GM18868 (cell line): Measurements from ENCODE around the gene SCAPER.
A peak's percentile ranks its signal among the peaks of the same experiment; 100 is the strongest.

Experiments
- ATAC-seq: cut with Tn5 transposase; IDR thresholded peaks from one replicate; pipeline ENCODE4 v1.9.1; 2021; ENCODE audit warnings: mild to moderate bottlenecking, moderate library complexity; ENCODE audit not compliant: unreplicated experiment

The SCAPER gene

DNA sequence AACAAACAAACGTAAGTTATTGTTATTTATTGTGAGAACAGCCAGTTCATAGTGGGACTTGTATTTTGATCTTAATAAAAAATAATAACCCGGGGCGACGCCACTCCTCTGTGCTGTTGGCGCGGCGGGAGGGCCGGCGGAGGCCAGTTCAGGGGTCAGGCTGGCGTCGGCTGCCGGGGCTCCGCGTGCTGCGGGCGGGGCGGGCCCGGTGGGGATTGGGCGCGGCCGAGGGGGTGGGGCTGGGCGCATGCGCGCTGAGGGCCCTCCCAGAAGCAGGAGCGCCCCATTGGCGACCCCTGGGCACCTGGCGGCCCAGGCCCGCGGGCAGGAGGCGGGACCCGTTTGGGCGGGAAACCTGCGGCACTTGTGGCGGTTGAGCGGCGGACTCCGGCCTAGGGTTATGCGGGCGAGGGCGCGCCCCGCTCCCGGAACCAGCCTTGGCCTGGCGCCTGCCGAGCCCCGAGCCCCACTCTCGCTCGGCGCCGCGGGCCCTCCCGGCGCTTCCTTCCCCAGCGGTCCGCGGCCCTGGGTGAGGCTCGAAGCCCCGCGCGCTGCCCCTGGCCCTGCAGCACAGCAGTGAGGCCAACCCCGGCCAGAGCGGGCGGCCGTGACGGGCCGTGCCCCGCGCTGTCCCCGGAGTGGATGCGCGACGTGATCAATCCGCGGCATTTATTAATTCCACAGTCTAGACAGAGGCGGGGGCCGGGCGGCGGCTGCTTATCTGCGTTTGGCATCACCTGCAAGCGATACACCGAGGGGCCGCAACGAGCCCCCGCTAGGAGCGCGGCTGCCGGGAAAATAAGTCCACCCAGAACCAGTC lies 562.5 kb downstream of the SCAPER start:
- no peak for ATAC-seq

DNA sequence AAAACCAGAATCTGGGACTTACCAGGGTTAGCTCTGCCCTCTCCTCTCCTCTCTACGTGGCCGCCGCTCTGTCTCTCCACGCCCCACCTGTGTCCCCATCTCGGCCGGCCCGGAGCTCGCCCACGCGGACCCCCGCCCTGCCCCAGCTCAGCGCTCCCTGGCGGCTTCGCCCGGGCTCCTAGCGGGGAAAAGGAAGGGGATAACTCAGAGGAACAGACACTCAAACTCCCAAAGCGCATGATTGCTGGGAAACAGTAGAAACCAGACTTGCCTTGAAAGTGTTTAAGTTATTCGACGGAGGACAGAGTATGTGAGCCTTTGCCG lies 563.1 kb downstream of the SCAPER start:
- ATAC-seq = no peak

DNA sequence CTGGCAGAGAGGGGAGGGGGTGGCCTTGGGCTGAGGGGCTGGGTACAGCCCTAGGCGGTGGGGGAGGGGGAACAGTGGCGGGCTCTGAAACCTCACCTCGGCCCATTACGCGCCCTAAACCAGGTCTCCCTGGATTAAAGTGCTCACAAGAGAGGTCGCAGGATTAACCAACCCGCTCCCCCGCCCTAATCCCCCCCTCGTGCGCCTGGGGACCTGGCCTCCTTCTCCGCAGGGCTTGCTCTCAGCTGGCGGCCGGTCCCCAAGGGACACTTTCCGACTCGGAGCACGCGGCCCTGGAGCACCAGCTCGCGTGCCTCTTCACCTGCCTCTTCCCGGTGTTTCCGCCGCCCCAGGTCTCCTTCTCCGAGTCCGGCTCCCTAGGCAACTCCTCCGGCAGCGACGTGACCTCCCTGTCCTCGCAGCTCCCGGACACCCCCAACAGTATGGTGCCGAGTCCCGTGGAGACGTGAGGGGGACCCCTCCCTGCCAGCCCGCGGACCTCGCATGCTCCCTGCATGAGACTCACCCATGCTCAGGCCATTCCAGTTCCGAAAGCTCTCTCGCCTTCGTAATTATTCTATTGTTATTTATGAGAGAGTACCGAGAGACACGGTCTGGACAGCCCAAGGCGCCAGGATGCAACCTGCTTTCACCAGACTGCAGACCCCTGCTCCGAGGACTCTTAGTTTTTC lies 563.6 kb downstream of the SCAPER start:
- no peak for ATAC-seq

DNA sequence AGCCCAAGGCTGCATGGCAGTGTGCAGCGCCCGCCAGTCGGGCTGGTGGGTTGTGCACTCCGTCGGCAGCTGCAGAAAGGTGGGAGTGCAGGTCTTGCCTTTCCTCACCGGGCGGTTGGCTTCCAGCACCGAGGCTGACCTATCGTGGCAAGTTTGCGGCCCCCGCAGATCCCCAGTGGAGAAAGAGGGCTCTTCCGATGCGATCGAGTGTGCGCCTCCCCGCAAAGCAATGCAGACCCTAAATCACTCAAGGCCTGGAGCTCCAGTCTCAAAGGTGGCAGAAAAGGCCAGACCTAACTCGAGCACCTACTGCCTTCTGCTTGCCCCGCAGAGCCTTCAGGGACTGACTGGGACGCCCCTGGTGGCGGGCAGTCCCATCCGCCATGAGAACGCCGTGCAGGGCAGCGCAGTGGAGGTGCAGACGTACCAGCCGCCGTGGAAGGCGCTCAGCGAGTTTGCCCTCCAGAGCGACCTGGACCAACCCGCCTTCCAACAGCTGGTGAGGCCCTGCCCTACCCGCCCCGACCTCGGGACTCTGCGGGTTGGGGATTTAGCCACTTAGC lies 564.3 kb downstream of the SCAPER start:
- no peak for ATAC-seq

DNA sequence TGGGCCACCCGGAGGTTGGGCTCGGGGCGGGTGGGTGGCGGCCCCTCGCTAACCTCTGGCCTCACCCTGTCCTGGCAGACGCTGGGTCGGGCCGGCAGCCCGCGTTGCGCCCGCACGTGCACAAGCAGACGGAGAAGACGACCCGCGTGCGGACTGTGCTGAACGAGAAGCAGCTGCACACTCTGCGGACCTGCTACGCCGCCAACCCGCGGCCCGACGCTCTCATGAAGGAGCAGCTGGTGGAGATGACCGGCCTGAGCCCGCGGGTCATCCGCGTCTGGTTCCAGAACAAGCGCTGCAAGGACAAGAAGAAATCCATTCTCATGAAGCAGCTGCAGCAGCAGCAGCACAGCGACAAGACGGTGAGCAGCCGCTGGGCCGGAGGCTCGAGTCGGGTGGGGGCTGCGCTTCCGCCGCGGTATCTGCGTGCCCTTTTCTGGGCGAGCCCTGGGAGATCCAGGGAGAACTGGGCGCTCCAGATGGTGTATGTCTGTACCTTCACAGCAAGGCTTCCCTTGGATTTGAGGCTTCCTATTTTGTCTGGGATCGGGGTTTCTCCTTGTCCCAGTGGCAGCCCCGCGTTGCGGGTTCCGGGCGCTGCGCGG lies 564.8 kb downstream of the SCAPER start:
- no peak for ATAC-seq

DNA sequence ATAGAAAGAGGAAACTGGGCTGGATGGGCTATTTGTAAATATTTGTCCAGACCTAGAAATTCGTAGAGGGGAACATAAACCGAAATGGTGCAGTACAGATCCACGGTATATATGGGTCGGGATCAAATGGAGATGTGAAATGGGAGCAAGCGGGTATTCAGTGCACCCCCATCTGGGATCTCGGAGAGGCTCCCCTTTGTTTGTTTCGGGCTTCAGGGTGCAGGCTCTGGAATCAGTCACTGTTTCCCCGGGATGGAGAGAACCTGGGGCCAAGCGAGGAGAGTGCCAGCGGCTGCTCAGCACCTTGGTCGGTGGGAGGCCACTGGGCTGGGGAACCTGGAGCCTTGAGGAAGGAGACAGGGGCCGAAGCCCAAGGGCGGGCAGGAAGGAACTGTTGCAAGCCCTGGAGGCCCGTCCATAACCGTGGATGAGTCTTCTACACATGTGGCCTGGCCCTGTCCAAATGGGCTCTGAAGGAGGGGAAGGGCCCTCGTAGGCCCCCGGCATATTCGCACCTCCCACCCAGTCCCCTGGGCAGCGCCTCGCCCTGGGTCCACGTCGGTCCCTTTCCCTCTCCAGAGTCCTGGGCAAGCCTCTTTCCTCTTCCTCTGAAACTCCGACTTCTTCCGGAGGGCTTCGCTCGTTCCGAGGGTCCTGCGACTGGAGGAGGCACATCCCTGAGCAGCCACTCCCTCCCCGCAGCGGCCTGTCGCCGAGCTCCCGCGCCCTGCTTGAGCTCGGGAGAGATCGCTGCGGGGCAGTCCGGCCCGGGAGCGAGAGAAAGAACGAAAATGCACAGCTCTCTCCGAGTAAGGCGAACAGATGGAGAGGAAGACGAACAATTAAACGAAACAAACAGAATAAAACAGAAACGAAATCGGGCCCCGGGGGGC lies 565.6 kb downstream of the SCAPER start:
- ATAC-seq = no peak

DNA sequence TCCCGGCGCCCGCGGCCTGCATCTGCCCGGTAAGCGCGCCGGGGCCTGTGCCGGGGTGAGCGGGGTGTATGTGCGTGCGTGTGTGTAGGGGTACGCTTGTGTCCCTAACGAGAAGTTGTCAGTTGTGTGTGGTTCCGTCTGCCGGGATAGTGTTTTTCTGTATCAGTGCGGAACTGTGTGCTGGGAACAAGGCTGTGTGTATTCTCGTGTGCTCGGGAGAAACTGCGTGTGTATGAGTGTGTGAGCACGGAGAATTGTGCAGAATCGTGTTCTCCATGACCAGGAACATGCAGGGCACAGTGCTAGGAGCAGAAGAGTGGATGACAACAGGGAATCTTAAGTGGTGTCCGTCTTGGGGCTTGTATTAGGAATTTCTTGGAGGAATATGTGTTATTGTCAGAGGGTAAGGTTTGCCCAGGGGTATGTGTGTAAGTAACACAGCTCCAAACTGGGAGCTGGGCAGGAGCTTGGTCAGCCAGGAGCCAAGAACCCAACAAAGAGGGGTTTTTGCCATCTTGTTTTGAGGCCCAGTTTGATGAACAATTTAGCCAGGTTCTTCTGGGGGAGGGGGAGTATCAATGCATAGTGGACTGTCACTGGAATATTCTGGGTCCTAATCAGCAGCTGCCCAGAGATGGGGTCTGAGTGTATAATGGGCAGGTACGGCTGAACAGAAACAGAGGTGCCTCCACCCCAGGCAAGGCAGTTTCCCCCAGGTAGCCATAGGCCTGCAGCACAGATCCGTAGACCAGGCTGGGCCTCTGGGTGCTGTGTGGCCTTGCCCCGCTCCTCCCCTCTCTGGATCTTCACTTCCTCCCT lies 566.4 kb downstream of the SCAPER start:
- ATAC-seq = no peak

DNA sequence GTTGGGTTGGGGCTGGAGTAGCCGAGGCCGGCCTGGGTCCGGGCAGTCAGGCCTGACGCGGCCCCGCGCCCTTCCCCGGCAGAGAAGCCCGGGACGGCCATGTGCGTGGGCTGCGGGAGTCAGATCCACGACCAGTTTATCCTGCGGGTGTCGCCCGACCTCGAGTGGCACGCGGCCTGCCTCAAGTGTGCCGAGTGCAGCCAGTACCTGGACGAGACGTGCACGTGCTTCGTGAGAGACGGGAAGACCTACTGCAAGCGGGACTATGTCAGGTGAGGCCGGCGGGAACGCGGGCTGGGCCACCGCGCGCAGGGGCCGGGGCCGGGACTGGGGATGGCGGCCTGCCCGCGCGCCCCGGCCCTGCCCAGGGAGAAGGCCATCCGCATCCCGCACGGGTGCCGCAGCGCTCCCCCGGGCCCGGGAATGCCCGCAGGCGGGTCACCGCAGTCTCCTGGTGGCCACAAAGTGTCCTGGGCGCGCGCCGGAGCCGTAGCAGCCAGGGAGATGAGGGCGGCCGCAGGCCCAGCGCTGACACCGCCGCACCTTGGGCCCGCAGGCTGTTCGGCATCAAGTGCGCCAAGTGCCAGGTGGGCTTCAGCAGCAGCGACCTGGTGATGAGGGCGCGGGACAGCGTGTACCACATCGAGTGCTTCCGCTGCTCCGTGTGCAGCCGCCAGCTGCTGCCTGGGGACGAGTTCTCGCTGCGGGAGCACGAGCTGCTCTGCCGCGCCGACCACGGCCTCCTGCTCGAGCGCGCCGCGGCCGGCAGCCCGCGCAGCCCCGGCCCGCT lies 567.2 kb downstream of the SCAPER start:
- ATAC-seq = no peak

DNA sequence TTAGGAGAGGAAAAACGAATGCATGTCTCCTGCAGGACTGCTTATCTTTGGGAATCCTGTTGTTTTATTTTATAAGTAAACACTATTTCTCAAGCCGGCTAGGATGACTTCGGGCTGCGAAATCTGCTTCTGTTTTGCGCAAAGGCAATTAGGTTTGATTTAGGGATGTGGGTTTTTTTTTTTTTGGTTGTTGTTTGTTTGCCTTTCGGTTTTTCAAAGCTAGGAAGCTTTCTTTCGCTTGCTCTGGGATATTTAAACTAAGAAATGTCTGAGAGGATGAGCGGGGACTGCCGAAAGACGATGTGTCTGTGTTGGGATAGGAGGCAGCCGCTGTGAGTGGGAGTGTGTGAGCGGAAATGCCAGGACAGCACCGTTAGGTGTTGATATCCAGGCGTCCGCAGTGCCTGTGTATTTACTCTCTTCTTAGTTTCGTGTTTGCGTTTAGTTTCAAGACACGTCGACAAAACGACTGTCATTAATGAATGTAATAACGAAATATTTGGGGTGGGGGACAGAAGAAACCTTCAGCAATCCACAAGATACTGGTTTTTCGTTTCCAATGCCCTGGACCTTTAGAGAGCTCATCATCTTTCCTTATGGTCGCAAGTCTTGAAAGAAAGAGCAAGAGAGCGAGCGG lies 568.0 kb downstream of the SCAPER start:
- ATAC-seq = no peak

DNA sequence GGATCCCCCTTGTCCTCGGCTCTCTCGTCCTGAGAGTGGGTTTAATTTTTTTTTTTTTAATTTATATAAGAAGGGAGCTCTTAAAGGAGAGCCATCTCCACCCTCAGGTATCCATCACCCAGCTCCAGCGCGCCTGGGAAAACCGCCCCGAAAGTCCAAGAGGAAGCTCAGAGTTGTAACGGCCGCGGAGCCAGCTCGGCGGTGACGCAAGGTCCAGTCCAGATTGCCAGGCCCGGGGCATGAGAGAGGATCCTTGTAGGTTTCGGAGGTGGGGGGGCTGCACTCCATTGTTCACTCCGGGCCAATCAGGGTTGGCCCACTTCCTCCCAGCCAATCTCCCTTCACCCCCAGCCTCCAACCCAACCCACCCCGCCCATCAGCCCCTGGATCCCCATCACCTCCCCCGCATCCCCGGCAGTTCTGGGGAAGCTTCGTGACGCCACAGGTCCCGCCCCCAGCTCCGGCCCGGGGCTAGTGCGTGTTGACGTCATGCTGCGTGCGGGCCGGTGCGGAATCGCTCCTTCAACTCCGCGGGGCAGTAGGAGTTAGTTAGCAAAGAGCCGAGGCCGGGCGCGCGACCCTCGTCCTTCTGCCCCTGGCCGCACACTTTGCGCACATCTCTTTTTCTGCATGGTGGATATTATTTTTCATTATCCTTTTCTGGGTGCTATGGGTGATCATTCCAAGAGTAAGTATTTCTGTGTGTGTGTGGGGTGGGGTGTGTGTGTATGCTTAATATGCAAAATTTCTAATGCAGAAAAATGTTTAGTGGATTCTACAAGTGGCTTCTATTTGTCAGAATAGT lies 568.7 kb downstream of the SCAPER start, which contains the start of gene ISL2:
Gene ISL2, plus strand, starts transcription at position 520 of the 805 bp plus-strand sequence. Its CDS starts 111 bp downstream, at position 631.
- peak; percentile 54 for ATAC-seq

DNA sequence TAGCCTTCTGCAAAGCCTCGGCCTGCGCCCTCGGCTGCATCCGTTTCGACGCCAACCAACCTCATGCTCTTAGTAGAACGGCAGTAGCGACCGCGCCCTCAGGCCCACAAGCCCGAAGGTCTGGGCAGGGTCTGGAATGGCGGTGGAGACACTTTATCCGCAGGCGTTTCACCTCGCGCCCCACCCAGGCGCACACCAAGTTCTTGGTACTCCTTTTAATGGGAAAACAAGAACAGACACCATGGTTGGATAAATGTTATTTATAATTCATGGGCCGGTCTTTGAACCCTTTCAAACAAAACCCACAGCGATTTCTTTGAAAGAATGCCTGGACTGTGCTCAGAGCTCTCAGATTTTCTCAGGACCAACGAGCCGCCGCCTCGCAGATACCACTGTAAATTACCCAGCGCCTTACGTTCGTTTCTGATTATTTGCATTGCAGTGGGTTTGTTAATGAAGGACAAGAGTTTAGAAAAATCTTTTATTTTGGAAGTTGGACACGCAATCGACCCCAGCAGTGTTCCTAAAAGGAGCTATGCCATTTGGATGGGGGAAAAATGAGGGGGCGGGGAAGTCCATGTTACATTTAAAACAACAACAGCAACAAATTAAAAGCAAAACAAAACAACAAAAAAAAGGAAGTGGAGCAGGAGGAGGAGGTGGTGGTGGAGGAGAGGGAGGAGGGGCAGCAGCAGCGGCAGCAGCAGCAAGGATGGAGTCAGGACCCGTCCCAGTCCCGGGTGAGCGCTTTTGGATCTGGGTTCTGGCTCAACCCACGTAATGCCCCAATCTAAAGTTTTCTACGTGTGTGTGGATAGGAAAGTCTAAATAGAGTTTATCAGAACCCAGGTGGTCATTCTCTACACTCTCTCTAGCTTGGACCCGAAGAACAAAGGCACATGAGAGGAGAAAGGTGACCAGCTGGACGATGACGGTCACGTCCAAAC lies 569.6 kb downstream of the SCAPER start:
- ATAC-seq = no peak

DNA sequence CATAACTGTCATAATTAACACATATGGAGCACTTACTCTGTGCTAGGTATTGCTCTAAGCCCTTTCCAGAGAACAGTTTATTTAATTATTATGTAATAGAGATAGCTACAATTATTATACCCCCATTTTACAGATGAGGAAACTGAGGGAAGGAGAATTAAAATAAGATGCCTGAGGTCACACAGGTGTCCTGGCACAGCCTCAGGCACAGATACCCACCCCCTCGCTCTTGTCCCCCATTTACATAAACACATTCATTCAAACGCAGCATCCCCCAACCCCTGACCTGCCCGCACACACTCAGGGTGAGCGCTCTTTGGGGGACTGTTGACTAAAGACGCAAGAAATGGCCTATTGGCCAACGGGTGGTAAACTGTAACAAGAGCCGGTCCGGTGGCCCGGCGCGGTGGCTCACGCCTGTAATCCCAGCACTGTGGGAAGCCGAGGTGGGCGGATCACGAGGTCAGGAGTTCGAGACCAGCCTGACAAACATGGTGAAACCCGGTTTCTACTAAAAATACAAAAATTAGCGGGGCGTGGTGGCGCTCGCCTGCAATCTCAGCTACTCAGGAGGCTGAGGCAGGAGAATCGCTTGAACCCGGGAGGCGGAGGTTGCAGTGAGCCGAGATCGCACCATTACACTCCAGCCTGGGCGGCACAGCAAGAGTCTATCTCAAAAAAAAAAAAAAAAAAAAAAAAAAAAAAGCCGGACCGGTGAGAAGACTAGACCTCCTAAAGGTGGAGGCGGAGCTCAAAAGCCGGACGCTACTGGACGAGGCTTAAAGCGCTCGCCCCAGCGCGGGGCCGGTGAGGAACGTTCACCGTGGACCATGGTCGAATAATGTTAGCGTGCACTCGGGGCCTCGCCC lies 570.5 kb downstream of the SCAPER start:
- ATAC-seq = no peak

DNA sequence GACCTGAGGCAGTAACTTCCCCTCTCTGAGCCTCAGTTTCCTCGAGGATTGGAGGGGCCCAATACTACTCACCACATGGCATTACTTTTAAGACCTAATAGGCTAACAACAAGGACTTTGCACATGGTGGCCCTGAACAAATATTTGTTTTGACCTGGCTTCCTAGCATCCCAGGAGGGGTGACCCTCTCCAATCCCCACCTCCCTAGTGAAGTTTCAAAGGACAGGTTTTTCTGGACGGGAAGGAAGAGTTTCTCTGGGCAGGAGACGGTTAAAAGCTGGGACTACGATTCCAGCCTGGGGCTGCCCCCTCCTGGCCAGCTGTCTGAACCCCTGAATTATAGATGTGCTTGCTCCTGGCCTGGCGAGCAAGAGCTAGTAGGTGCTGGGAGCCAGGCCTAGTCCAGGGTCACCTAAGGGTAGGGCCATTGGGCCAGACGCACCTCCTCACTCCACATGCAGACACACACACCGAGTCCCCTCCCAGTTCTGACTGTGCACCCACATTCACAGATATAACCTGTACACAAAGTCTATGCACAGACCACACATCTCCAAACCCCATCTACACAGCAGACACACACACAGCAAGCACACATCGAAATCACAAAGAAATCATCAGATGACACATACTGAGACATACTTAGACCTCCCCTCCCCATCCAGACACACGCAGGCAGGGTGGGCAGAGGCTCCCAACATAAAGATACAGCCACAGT lies 571.3 kb downstream of the SCAPER start:
- no peak for ATAC-seq

DNA sequence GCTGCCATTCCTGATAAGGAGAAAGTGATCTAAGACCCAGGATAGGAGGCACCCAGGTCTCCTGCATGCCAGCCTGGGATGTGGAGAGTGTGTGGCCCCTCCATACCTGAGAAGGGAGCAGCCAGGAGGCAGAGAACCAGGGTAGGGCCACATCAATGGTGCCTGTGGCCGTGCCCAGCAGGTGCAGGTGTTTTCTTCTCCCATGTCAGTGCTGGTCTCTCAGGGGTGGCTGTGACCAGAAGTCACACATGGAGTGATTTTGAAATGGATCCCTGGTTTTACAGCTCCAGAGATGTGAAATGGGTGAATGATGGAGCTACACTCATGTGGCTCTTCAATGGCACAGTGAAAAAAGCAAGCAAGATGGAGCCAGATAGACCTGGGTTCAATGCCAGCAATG lies 571.8 kb downstream of the SCAPER start:
- no peak for ATAC-seq

DNA sequence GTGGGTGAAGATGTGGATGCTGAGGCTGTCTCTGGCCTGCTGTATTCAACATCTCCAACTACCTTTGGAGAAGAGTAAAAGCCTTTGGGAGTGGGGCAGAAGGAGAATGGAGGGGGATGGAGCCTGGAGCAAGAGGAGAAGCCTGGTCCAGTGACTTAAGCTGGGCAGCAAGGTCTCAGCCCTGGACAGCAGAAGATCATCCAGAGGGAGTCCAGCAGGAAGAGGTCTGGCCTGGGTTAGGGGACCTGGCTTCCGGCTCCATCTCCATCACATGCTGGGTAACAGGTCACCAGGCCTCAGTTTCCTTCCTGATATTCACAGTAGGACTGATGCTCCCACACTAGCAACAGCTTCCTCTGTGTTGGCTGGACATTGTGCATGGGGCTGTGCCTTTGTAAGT lies 572.3 kb downstream of the SCAPER start:
- no peak for ATAC-seq
